Umbilical cord (tissue), 2 donors: Measurements from ENCODE around the gene SLC25A14. TPM values are rescaled to one million over a fixed set of nuclear protein-coding genes. Genes with fewer than 3 reads are reported as not detected.

Experiments
- DNase-seq: peaks from one replicate; pipeline ENCODE4 v3.0.0-alpha.2; 2015; ENCODE audit warnings: low spot score
- total RNA-seq: library from RNA; depleted of rRNA; stranded (reverse); fragments of >200 nt; gene quantifications from one replicate; pipeline ENCODE4 v1.2.3, GENCODE V29; 2014; ENCODE audit warnings: low replicate concordance; ENCODE audit not compliant: insufficient read depth

SLC25A14 gene
- total RNA-seq, 1 donor from 2014 or later: 1.2 TPM

DNA sequence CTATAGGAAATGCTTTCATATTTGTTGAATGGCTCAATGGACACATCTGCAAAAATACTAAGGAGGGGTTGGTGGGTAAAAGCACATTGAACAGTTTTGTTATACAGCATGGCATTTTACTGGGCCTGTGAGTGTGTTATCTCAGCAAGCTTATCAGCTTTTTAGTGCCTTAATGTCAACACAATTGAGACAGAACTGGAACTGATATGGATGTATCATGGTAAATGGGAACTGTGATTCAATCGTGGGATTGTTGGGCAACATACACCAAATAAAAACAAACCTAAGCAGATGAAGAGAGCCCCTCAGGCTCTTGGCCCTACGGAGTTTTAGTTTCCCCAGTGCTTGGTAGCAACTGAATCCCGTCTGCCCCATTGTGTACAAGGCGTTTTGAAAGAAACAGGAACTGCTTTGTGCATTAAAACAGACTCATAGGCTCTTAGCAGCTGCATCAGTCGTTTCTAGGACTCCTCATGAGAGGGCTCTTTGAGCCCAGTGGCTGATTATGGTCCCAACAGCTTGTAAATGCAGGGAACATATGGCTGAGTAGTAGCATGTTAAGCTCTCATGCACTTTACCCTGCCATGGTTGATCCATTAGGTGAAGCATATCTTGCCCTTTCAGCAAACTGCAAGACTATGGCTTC lies 38.4 kb downstream of the SLC25A14 start:
- no peak for DNase-seq

DNA sequence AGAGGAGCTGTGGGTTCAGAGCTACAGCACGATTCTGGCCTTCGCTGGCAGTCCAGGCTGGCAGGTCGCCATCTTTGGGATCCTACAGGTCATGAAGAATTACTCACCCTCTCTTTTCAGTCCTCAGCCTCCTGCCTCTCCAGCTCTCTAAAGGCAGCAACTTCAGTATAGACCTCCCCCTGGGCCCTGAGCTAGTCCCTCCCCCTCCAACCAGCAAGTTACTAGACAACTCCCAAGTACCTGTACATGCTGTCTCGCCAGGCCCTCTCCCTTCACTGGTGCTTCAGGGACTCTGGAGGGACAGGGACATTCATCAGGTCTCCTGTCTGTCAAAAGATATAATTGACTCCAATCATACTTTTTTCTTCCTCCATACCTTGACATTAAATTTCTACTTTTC lies 45.8 kb downstream of the SLC25A14 start, which contains the start of gene GPR119:
GPR119 (minus strand) TSS at position 155 of the 400 bp plus-strand sequence. CDS start 227 bp downstream, outside the sequence.
- no peak for DNase-seq

DNA sequence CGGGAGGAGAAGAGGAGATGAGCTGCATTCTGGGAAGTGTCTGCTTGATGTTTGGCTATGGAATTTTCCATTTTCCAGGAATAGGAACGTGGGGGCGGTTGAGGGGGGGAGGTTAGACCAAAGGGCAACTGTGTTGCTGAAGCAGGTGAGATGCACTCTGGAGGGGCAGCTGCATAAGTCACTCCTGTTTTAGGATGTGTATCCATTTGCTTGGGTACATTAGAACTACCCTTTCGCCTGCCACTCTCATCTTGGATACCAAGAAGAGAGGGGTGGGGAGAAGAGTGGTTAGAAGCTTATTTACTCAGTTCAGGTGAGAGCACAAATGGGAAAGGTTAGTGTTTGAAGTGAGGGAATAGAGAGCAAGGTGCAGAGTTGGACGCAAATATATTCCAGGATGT lies 46.7 kb downstream of the SLC25A14 start:
- DNase-seq: no peak

DNA sequence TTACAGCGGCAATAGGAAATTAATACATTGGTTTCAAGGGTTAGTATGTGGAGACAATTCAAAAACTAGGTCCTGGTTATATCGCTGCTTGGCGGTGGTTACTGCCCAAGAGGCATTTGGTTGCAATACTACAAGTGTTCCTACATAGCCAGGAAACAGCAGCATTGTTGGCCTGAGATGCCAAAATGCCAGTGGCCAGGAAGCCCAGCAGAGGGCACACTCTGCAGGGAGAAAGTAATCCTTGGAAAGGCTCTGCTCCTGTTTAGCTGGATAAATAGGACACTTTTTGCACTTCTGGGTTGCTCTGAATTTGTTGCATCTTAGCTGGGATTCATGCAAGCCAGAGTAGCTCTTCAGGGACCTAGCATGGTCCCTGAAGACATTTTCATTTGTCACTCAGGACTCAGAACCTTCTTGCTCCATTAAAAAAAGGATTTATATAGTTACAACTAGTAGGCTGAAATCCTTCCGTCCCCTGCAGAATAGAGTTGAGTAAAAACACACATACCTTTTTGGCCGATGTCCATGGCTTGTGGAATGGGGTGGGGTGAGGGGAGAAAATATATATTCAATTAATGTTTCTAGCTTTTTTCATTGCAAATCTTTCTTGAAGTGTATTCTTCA lies 53.8 kb downstream of the SLC25A14 start:
- peak; percentile 9 for DNase-seq

DNA sequence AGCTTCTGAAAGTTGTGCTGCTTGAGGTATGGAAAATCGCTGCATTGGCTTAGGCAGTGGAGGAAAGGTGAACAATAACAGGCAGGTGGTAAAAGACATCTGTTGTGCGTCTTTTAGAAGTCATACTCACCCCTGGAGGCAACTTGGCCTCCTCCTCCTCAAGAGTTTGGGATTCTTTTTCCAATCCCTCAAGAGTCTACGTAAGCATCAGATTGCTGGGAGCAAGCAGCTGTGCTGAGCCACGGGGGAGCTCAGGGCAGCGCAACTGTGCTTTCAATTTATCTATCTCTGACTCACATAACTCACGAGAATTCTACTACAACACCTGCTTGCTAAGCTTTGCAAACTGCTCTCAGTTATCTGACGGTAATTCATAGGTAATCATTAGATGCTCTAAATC lies 55.6 kb downstream of the SLC25A14 start:
- no peak for DNase-seq

DNA sequence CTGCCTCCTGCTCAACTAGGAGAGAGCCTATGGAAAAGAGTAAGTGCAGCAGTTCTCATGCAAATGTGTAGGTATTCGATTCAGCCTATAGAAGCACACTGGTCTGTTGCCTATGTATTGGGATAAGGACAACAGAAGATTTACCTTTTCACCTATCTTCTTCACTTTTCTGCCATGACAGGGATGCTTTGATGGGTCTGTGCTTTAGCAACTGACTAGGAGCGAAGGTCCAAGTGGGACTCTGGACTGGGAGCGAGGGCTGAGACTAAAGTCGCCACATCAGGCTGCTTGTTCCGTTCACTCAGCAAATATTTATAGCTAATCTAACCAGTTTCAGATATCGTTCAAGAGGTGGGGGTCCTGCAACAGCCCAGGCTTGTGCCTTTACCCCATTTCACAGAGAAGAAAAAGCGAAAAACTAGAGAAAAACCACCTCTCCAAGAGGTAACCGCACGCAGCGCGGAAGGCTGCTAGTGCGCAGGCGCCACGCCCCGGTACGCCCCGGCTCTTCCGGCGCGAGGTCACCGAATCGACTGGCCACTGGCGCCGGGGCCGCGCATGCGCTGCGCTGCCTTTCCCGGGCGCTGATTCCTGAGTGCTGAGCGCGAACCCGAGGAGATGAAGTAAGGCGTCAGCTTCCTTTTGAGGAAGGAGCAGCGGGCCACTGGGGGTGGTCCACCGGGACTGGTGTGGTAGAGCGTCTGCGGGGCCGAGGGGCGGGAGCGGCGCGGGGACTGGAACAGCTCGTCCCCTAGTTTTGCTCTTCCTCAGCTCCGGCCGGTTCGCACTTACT lies 61.9 kb downstream of the SLC25A14 start, which contains the start of gene RBMX2:
RBMX2 (plus strand) TSS at position 573 of the 793 bp plus-strand sequence; CDS start at position 619, 46 bp downstream.
- DNase-seq: peak; percentile 77

DNA sequence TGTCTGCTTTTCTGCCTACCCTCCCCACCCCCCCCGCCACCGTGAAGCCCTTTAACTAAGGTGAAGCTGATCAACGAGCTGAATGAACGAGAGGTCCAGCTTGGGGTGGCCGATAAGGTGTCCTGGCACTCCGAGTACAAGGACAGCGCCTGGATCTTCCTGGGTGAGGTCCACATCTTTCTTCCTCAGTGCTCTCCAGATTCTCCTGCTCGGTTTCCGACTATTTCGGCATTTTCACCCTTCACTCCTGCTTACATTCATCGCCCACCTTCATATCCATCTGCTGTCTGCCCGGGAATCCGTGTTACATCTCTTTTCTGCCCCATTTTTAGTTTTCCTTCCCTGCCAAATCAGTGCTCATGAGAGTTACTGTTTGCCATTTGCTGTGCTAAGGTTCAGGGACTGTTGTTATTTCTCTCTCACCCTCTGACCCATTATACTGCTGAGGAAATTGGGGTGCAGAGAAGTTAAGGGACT lies 62.5 kb downstream of the SLC25A14 start:
- DNase-seq: no peak

DNA sequence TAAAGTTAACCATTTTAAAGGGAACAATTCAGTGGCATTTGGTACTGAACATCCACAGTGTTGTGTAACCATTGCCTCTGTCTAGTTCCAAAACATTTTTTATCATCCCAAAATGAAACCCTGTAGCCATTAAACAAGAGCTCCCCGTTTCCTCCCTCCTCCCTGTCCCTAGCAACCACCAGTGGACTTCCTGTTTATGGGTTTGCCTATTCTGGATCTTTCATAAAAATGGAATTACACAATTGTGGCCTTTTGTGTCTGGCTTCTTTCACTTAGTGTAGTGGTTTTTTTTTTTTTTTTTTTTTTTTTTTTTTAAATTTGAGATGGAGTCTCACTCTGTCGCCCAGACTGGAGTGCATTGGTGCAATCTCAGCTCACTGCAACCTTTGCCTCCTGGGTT lies 73.7 kb downstream of the SLC25A14 start:
- no peak for DNase-seq

DNA sequence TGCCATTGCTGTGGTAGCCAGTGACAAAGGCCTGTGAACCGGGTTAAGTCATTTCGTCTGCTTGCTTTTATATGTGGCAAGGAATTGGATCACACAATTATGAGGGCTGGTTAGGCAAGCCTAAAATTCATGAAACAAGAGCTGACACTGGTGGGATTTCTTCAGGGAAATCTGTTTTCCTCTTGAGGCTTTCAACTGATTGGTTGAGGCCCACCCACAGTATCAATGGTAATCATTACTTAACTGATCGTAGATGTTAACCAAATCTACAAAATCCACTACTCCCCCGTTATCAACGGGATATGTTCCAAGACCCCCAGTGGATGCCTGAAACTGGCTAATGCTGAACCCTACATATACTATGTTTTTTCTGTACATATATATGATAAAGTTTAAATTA lies 75.1 kb downstream of the SLC25A14 start:
- no peak for DNase-seq

DNA sequence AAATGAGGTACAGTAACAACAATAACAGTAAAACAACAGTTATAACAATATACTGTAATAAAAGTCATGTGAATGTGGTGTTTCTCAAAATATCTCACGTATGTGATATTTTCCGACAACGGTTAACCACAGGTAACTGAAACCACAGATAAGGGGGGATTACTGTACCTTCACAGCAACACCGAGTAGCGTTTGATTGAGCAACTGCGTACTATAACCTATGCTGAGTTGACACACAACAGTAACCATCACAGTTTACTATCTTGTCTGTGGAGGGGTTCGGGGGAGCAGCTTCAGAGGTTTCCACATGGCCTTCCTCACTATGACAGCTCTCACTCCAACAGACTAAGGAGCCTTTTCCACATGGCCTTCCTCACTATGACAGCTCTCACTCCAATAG lies 75.5 kb downstream of the SLC25A14 start:
- DNase-seq: no peak

DNA sequence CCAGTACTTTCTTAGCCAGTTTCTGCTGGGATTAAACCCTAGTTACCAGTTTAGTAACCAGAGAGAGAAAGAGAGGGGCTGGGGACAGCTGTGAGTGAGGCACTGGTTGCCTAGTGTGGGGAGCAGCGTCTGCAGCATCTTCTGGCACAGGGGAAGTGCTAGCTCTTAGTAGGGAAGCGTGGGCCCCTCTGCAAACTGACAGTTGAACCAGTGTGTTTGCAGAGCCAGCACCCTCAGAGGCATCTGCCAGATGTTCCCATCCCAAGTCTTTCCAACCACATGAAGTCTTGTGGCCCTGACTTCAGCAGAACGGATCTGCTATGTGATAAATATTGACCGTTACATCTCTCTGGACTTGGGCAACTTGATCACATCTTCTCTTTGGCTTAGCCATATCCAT lies 77.1 kb downstream of the SLC25A14 start:
- DNase-seq: no peak

DNA sequence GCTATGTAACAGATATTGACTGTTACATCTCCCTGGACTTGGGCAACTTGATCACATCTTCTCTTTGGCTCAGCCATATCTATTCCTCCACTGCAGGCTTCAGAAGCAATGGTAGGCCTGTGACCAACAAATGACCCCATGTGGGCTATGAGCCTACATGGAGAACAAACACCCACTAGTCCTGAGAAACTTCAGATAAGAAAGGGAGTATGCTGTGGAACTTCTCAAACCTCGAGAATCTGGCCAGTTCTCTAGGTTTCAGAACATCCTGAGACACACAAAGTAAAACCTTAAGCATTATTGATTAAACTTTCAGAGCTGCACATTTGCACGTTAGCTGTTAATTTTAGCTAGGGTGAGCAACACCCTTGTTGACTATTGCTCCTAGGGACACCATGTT lies 78.3 kb downstream of the SLC25A14 start:
- DNase-seq: no peak

DNA sequence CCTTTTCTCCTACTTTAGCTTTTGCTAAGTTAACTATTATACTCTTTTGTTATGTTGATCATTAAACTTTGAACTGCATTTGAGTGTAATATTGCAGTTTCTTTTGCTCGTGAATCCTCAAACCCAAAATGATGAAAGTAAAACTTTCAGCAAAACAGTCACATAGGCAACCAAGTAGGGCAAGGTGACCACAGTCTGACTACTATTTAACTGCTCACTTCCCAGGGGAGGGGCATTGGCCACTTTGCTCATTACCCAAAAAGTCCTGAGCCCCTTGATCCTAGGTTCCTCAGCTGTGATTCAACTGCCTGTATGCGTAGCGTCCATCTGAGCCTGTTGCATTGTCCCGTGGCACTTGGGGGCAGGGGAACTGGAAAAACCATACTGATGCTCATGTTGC lies 79.0 kb downstream of the SLC25A14 start:
- no peak for DNase-seq

DNA sequence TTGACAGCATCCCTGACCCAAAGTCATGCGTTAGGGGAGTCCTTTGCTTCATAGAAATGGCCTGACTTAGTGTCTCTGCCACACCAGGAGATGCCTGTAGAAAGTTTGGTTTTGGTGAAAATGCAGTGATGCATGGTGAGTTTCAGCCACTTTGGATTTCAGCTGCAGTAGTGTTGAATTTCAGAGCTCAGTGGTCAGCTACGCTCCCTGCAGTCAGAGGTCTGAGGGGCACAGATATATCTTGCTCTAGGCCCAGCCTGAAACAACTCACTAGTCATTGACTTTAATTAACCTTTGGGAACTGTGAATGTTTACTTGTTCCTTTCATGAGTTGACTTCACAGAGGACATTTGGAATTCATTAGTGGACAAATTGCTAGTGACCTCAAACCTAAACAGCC lies 79.5 kb downstream of the SLC25A14 start:
- no peak for DNase-seq

Other genes starting within 250 kb of the SLC25A14 start
- 15.2 TPM for gene ELF4, start 229.4 kb upstream of the SLC25A14 start, total RNA-seq
- gene AIFM1, start 174.1 kb upstream of the SLC25A14 start, total RNA-seq: 7.9 TPM
- gene RAB33A, start 168.0 kb upstream of the SLC25A14 start, total RNA-seq: 18.8 TPM
- gene ZNF280C, start 71.0 kb upstream of the SLC25A14 start, total RNA-seq: 0.72 TPM
- not detected for gene GPR119, start 45.8 kb downstream of the SLC25A14 start, total RNA-seq
- gene RBMX2, start 62.1 kb downstream of the SLC25A14 start, total RNA-seq: 9.6 TPM